ENCODE data around the gene RAB3A.

GRCh38 chr19:18234194-18234593 lies 30.4 kb upstream of the RAB3A start:
- no peak for TF ChIP-seq CTCF (IDR thresholded peaks at IDR 0.05)
- no peak for TF ChIP-seq POLR2A (IDR thresholded peaks at IDR 0.05)
